HG02970 (cell line): ENCODE results near the gene WWOX.

ENCODE experiments used
- ATAC-seq: cut with Tn5 transposase; IDR thresholded peaks from one replicate; pipeline ENCODE4 v1.9.1; 2021; ENCODE audit warnings: mild to moderate bottlenecking, moderate library complexity, moderate number of reproducible peaks; ENCODE audit not compliant: unreplicated experiment, low FRiP score

The WWOX gene

DNA sequence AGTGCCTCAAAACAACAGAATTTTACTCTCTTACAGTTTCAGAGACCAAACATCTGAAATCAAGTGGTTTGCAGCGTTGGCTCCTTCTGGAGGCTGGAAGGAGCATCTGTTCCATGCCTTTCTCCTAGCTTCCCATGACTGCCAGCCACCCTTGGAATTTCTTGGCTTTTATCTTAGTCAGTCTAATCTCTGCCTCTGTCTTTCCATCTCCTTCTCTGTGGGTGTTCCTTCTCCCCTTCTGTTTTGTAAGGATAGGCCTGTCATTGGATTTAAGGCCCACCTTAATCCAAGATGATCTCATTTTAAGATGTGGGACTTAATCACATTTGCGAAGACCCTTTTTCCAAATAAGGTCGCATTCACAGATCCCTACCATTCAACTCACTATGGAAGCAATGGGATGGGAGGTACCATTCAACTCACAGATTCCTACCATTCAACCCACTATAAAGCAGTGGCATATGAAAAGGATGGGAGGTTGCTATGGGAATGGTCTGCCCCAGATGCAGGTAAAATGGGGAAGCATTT lies 321.8 kb downstream of the WWOX start:
- ATAC-seq: no peak

DNA sequence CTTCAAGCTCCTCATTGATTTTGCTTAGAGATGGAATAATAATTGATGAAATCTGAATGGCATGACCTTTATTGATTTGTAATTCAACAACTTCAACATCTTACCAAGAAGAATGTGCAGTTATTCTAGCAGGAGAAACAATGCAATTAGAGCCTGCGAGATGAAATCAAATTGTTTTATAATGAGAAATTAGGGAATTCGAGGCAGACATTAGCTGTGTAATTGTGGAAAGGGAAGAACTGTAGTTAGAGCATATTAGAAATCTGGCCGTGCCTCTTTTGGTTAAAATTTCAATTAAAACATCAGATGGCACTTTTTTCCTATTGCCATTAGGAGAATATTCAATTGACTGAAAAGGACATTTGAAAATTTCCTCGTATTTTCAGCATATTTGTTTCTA lies 325.8 kb downstream of the WWOX start:
- no peak for ATAC-seq

DNA sequence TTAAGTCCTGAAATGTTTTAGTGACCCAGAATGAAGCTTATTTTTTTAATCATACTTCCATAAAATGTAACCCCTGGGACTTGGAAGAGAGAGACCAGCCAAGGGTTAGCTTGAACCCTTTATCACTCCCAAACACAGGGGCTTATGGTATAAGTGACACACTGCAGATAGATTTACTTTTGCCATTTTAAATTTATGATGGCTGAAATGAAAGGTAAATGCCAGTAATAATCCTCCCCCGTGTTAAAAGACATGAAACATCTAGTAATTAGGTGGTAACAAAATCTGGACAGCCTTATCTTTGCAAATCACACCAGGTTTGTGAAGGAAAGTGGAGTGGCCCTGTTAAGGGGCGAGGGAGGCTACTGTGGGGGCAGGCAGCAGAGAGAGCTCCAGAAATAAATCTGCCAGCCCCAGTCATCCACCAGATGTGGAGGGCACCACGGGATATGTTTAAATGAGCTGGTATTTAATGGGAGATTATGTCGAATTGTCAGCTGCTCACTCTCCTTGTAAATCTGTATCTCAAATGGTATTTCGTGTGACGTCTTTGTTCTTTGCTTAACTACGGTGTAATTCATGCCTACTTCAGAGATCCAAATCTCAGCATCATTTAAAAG lies 326.5 kb downstream of the WWOX start:
- no peak for ATAC-seq

DNA sequence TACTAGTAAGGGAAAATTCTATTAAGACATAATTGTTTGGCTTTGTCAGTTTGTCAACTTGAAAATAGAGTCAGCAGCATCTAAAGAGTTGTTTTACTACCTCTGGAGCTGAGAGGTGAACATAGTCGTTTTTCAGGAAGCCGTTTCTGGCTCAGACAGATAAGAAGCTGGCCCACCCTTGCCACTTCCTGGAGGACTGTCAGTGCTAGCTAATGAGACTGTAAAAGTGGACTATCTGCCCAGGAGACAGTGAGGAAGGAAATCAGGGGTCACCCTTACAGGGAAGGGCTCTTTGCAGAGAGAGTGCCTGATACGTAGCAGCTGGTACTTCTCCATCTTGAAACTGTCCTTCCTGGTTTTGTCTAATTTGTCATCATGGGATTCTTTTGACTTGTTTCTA lies 328.7 kb downstream of the WWOX start:
- no peak for ATAC-seq

DNA sequence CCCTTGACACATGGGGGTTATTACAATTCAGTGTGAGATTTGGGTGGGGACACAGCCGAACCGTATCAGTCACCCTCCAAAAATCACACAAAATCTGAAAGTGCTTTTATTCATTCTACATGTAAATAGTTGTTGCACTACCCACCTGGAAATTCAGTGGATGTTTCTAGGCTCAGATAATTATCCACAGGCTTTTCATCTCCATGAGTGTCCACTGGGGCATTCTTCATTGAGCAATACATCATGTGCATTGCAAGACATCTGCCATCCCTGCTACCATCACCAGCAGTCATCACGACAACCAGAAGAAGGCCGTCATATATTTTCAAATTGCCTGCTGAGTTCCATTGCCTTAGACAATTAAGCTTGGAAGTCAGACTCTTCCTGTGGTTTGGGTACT lies 330.8 kb downstream of the WWOX start:
- no peak for ATAC-seq

DNA sequence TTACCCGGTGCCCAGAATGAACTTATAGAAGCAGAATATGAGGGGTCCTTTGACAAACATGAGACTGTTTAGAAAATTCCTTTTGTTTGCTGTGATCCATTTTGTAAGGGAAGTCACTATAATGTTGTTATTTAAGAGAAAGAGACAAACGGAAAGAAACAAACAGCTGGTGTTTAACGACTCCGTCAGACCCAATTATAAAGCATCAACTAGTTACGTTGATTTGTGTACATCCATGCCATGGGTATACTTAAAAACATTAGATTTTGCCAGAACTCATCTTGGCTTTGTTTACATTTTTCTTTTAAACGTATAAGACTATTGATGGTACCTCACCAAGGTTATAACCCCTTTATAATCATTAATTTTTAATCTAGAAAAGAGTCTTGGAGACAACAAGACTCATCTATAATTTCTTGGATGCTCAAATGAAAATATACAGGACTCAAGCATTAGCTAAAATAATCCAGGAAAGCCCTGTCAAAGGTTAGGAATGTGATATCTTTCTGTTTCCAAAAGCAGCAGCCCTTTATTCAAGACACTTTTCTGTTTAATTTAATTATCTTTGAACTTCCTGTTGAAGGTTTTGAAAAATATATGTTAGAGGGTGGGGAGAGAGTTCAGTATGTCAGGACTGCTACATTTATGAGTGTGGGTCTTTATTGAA lies 331.7 kb downstream of the WWOX start:
- ATAC-seq: no peak

DNA sequence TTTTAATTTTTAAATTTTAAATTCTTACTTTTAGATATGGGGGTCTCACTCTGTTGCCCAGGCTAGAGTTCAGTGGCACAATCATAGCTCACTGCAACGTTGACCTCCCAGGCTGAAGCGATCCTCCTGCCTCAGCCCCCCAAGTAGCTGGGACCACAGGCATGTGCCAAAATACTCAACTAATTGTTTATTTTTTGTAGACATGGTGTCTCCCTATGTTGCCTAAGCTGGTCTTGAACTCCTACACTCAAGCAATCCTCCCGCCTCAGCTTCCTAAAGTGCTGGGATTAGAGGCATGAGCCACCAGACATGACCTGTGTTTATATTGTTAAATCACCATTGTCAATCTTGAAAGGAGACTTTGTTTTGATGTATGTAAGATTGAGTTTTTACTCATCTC lies 332.2 kb downstream of the WWOX start:
- ATAC-seq: no peak

DNA sequence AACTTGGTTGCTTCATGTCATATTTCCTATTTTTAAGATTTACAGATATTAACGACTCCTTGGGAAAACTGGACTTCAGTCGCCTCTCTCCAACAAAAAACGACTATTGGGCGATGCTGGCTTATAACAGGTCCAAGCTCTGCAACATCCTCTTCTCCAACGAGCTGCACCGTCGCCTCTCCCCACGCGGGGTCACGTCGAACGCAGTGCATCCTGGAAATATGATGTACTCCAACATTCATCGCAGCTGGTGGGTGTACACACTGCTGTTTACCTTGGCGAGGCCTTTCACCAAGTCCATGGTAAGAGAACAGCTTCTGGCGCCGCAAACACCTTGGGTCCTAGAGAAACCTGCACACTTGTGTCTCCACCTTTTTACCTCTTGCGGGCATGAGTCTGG lies 333.0 kb downstream of the WWOX start:
- ATAC-seq: no peak

DNA sequence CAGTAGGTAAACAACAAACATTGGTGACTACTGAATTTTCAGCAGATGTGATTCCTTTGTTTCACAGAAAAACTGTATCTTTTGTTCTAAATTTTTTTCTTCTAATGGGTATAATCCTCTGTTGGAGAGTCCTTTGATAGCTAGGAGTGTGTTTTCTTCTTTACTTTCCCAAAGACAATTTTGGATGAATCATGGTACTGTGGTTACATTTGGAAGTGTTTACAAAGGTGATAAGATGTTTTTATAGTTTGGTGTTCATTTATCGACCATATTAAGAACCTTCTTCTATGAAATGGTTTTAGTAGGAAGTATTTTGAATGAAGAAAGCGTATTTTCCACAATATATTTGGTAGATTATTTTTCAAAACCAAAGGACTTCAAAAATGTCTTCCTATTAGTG lies 333.7 kb downstream of the WWOX start:
- no peak for ATAC-seq

DNA sequence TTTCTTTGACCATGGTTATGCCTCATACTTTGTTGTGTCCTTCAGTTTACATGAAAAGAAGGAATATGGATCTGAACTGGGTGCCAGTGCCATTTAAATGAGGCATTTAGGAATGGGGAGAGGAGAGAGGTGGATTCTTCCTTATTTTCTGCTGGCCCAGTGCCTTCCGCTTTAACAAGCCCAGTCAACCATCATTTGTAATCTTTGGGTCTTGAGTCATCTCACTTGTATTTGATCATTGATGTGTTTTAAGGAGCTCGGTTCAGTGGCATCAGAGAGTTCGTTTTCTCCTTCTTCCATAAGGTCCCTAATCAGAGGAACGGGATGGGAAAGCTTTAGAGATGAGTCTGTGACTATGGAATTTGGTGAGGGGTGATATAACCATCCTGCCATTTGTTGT lies 334.9 kb downstream of the WWOX start:
- ATAC-seq: no peak

DNA sequence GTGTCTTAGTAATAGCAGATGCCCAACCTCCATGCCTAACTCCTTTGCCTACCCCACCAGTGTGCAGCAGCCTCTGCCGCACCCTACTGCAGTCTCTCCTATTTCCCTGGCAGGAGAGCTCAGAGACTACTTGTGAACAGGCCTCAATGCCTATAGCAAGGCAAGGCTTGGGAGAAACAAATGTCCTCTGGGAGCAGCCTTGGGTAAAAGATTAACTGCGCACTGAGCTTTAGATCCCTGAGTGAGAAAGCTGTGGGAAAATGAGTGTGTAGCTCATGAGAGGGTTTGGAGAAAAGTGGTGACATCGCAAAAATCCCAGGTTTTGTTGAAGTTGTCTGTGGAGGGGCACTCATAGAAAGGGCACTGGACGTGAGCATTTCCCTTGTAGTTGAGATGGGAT lies 335.8 kb downstream of the WWOX start:
- no peak for ATAC-seq

DNA sequence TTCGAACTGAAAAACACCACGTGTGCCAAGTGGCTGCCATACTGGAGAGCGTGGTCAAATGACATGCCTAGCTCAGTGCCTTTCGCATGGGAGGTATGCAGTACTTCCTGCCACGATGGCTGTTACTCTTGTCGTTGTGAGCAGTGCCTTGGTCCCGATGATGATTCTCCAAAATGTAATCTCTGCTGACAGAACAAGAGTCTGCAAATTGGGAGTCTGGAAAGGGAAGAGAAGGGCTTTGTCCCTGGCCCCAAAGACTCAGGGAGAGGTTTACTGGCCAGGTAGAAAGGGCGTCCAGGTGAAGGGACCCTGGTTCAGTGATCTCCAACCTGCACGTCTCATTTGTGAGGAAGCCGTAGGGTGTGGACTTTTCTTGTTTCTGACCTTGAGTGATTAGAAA lies 336.6 kb downstream of the WWOX start:
- ATAC-seq: no peak

DNA sequence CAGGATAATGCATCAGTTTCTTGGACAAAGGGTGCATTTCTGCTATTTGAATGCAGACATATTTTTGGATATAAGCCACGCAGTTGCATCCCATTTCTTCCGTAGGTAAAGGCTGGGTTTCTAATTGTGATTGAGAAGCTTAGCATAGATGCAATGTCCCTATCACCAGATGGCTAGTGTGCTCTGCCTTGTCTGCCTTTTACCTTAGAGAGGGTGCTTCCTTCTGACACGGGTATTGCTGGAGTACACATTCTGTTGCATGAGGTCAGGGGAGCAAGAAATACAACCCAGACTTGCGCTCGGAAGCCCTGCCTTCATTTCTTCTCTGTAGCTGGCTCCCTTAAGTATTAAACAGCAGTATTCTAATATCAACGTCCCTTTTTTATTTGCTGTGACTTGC lies 337.4 kb downstream of the WWOX start:
- no peak for ATAC-seq

DNA sequence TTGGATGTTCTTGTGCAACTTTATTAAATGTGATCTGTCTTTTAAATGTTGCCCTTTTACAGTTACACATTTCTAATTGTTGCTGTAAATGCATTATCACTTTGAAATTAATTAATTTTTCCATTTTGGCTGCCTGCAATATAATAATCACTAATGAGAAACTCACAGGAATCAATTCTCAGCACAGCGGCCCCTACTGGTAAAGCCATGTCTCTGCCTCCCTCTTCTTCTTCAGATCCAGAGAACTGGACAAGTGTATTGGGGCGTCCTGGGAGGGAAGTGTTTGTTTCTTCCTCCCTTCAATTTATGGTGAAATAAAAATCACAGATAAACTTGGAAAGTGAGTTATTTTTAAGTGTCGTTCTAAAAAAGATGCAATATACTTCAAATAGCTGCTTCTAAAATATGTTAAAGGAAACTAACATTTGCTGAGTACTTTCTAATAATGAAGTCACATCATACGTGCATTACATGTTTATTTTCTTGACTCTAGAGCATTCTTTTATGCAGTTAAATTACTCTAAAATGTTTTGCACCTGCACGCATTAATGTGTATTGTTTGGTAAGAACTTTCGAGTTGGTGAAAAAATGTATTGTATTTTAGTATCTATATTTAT lies 338.0 kb downstream of the WWOX start:
- no peak for ATAC-seq

DNA sequence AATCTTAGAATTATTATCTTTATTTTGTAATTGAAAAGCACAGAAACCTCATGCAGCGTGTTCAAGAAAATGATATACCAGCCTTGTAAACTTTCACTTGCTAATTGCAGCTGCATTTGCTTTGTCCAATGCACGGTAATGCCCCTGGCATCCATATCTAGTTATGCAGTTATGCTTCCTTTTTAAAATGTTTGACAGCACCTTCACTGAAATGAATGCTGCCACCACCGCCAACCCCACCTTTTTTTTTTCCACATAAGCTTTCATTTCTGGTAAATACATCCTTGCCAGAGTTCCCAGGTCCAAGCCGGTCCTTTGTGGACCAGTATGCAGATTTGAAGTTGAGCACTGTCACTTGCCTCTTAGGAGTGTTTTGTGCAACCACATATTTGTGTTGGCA lies 338.8 kb downstream of the WWOX start:
- ATAC-seq: no peak

DNA sequence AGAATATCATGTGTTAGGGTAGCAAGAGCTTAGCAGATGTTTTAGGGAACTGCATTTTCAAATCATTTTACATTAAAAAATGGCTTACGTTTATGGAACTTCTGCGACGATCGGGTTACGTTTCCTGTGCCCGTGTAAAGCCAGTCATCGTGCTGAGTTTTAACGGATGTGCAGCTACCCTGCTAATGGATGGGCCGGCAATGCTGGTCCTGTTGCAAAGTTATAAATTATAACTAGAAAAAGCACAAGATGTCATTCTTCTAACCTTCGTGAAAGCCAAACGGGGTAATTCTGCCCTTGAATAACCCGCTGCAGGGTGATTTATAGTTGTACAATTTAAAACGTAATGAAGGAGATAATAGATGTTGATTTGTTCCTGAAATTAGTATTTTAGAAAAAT lies 339.2 kb downstream of the WWOX start:
- no peak for ATAC-seq

DNA sequence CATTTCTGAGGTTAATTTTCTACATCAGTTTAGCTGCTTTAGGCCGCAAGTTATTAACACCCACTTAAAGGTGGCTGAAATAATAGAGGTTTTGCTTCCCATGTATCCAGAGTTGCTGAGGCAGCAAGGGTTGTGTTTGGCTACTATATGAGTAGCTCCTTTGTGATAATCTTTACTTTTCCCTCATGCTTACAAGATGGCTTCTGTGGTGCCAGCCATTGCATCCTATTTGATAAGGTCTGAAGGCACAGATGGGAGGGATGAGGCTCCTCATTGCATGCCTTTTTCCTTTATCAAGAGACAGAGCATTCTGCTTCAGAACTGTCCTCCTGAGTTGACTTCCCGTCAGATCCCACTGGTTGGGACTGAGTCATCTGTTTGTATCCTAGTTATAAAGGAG lies 340.2 kb downstream of the WWOX start:
- ATAC-seq: no peak

DNA sequence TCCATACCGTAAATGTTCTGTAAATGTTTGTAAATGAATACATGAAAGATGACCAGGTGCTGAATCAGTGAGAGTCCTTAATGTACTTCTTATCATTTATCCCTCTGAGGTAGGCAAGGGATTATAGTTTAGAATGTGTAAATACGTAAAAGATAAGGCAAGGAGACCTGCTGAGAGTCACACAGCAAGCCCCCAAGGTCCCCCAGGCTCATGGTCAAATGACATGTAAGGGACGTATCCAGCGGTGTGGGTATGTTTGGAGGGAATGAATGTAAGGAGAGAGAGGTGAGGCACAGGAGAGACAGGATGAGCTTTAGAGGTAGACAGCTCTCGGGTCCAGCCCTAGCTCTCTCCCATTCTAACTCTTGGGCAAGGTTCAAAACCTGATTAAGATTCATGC lies 341.8 kb downstream of the WWOX start:
- no peak for ATAC-seq

DNA sequence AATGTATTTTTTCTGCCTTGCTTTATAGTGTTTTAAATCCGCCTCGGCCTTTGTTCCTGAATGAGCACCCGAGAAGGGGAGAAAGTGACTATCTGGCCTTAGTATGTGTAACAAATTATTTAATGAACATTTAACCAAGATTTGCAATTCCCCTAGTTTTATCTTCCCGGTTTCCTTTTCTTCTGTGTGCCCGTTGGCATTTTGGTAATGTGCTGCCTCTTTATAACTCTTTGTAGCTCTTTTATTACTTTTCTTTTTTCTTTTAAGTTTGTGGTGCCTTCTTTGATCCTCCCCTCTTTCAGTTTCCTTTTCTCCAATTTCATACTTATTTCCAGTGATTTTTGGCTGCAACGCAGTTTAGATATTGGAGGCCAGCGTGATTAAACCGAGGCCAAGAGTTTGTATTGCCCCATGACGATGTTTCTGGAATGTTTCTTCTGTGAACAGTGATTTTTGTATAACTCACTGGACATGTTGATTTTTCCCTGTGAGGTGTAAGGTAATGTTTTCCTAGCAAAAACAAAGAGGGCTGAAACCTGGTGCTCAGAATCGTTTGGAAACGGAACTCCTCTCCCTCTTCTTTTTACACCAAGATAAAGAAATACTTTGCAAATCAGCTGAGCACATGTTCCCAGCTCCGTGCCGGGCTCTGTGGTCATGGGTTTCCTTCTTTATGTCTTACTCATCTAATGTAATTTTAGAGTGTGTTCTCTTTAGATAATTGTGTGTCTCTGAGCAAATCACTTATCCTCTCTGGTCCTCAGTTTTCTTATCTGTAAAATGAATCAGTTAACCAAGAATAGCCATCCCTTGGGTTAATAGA lies 344.3 kb downstream of the WWOX start:
- no peak for ATAC-seq

DNA sequence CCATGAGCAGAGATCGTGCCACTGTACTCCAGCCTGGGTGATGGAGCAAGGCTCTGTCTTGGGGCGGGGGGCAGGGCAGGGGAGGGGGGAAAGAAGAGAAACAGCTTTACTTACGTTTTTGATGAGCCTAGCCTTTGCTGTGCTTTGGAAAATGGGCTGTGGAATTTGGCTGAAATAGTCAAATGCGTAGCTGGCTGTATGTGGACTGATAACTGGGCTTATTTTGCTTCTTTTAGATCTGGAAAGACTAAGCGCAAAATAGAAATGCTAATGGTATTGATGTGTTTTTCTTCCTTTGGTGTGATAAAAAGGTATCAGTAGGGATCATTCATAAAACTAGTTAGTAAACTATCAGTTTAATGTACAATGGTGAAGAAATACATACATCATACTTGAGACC lies 346.4 kb downstream of the WWOX start:
- ATAC-seq: no peak

DNA sequence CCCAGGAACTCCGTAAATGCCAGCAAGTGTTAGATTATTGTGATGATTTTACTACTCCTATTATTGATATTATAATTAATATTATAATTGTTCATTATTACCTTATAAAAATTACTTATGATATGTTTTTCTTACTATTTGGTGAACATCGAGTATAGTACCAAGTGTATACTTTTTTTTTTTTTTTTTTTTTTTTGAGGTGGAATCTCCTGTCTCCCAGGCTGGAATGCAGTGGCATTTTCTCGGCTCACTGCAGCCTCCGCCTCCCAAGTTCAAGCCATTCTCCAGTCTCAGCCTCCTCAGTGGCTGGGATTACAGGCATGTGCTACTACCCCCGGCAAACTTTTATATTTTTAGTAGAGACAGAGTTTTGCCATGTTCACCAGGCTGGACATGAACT lies 347.0 kb downstream of the WWOX start:
- ATAC-seq: no peak
